Measurements from ENCODE around the gene FBXL19.

FBXL19 gene

GRCh38 chr16:30874821-30875717 is 48.3 kb upstream of the FBXL19 start (continued):
- TF ChIP-seq ZBTB17 (tag by site-specific recombination; IDR thresholded peaks at IDR 0.05) (peak; percentile 93), YY1 (tag by site-specific recombination; IDR thresholded peaks at IDR 0.05) (no peak; the same call in none of the 2 replicates)

GRCh38 chr16:30875871-30876801 is 47.2 kb upstream of the FBXL19 start:
- Histone ChIP-seq H3K27ac (ENCODE audit: extremely low read depth, low read depth, low read length) (peak overlapping the region; percentile 94), H3K4me3 (ENCODE audit: low read depth, low read length) (peak overlapping the region; percentile 51), H3K4me1 (ENCODE audit: control insufficient read depth, insufficient read depth, low read length) (no peaks in the 10 kb centered on the region), H3K36me3 (ENCODE audit: control insufficient read depth in 2 of 2, insufficient read depth in 1 of 2, low read length in 2 of 2) (peaks cover 3 to 18% of the 10 kb centered on the region in 2 experiments; a peak in 2 of 3 replicates), H3K9me3 (ENCODE audit: control insufficient read depth, insufficient read depth, low read depth, low read length) (no peaks in the 10 kb centered on the region)
- ChIA-PET CTCF (interaction anchor here (0.5 to 2.7 kb wide), 4 partner anchors 25 to 68 kb away, joined by 4 to 14 read pairs (median 8); no protein-coding TSS in a partner anchor), POLR2A (interaction anchor here (1.4 to 2.4 kb wide), 8 partner anchors 11 to 128 kb away, joined by 3 to 35 read pairs (median 7); partner anchors contain the start of genes BCL7C and PHKG2)
- 0 out of 2 replicates have a peak, but pooled peaks have one; percentile 15 for TF ChIP-seq ZSCAN5A (tag by site-specific recombination; IDR thresholded peaks at IDR 0.05)
- no peak for TF ChIP-seq ZFP69B (tag by site-specific recombination; IDR thresholded peaks at IDR 0.05)
- 0 out of 2 replicates have a peak, but pooled peaks have one; percentile 19 for TF ChIP-seq CTCF (tag by site-specific recombination; IDR thresholded peaks at IDR 0.05)
- no peak for TF ChIP-seq HIC1 (tag by site-specific recombination; IDR thresholded peaks at IDR 0.05)
- TF ChIP-seq ZNF692 (tag by site-specific recombination; IDR thresholded peaks at IDR 0.05) = peak; percentile 48; the same call in 1 of the 2 replicates
- peak; percentile 43; the same call in 1 of the 2 replicates for TF ChIP-seq ZNF10 (tag by site-specific recombination; IDR thresholded peaks at IDR 0.05)
- 0 out of 2 replicates have a peak, but pooled peaks have one; percentile 13 for TF ChIP-seq ZXDB (tag by site-specific recombination; IDR thresholded peaks at IDR 0.05)
- TF ChIP-seq AEBP2 (tag by site-specific recombination; IDR thresholded peaks at IDR 0.05; ENCODE audit: borderline replicate concordance) = no peak
- no peak for TF ChIP-seq SETDB1 (IDR thresholded peaks at IDR 0.05; ENCODE audit: insufficient read length, low read length)
- TF ChIP-seq ZNF335 (tag by site-specific recombination; conservative IDR thresholded peaks at IDR 0.05) = peak; percentile 71
- no peak for TF ChIP-seq ZNF449 (tag by site-specific recombination; IDR thresholded peaks at IDR 0.05)
- TF ChIP-seq PRDM1 (tag by site-specific recombination; IDR thresholded peaks at IDR 0.05) = peak; percentile 88
- TF ChIP-seq PATZ1 (tag by site-specific recombination; IDR thresholded peaks at IDR 0.05) = peak; percentile 23; the same call in 1 of the 2 replicates
- TF ChIP-seq ZNF223 (tag by site-specific recombination; IDR thresholded peaks at IDR 0.05) = 0 out of 2 replicates have a peak, but pooled peaks have one; percentile 60
- TF ChIP-seq ZNF664 (tag by site-specific recombination; IDR thresholded peaks at IDR 0.05) = peak; percentile 89
- peak; percentile 96 for TF ChIP-seq ZNF792 (tag by site-specific recombination; IDR thresholded peaks at IDR 0.05)
- peak; percentile 36; the same call in 1 of the 2 replicates for TF ChIP-seq ZNF366 (tag by site-specific recombination; conservative IDR thresholded peaks at IDR 0.05)
